Activated CD4-positive, alpha-beta memory T cell treated with anti-CD3 and anti-CD28 coated beads for 36 hours (primary cell): ENCODE data around the gene LRRC4C. TPM values are rescaled to one million over a fixed set of nuclear protein-coding genes. Genes with fewer than 3 reads are reported as not detected.

Experiments used
- CTCF ChIA-PET: fragments of 350-600 bp; sonication (Branson Sonifier 250); formaldehyde crosslinking; loops from one replicate; lab custom pipeline; 2021; ENCODE audit warnings: antibody characterized with exemption, inconsistent platforms; lab: Charles Lee
- POLR2A ChIA-PET: fragments of 350-600 bp; sonication (Branson Sonifier 250); formaldehyde crosslinking; loops from one replicate; lab custom pipeline; 2021; ENCODE audit warnings: antibody characterized with exemption; lab: Charles Lee
- DNase-seq: peaks from one replicate; pipeline ENCODE4 v3.0.0-alpha.2; 2020
- H3K27ac Mint-ChIP-seq: one replicate; pipeline ENCODE4 v1.8.0; 2021; ENCODE audit warnings: mixed read lengths
- H3K27me3 Mint-ChIP-seq: one replicate; pipeline ENCODE4 v1.8.0; 2021; ENCODE audit warnings: mixed read lengths
- H3K36me3 Mint-ChIP-seq: one replicate; pipeline ENCODE4 v1.8.0; 2021; ENCODE audit warnings: mixed read lengths
- H3K4me1 Mint-ChIP-seq: one replicate; pipeline ENCODE4 v1.8.0; 2021; ENCODE audit warnings: low read depth, mixed read lengths
- H3K4me3 Mint-ChIP-seq: one replicate; pipeline ENCODE4 v1.8.0; 2021; ENCODE audit warnings: mild to moderate bottlenecking, mixed read lengths
- H3K9me3 Mint-ChIP-seq: one replicate; pipeline ENCODE4 v1.8.0; 2021; ENCODE audit warnings: mixed read lengths
- intact Hi-C: fragments of 100-400 bp; cut with micrococcal nuclease; formaldehyde crosslinking; loops from one replicate; pipeline ENCODE4 v1.15.1; 2023
- total RNA-seq, 2 experiments: library from RNA; stranded (reverse); gene quantifications; one replicate each; pipeline ENCODE4 v1.2.3, GENCODE V29; 2021

The LRRC4C gene
- total RNA-seq, 2 experiments from 2014 or later: not detected

DNA sequence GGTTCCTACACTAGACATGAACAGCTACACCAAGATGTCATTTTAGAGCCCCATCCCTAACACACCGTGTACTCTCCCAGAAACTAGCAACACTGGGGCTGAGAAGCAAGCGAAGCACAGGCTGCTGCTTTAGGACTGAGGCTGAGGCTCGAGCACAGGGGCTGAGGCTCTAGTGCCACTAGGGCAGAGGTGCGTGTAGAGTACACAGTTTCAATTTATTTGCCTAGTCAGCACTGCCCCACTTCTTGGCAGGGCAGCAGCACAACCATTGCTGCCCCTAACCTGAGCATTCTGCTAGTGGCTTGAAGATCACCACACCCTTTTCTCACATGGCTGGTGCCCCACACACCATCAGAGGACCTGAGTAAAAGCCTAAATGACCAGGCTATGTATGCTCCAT, 713.2 kb downstream of the LRRC4C start:
- no peaks in the 10 kb centered on the region for H3K27me3 Mint-ChIP-seq
- no peaks in the 10 kb centered on the region for H3K36me3 Mint-ChIP-seq
- no peak overlapping the region for H3K4me3 Mint-ChIP-seq
- no peak overlapping the region for H3K27ac Mint-ChIP-seq
- intact Hi-C loops: no loop called here
- H3K4me1 Mint-ChIP-seq: no peaks in the 10 kb centered on the region
- POLR2A ChIA-PET: no interaction called here
- DNase-seq: no peak
- H3K9me3 Mint-ChIP-seq: peaks cover 30% of the 10 kb centered on the region
- CTCF ChIA-PET: no interaction called here

DNA sequence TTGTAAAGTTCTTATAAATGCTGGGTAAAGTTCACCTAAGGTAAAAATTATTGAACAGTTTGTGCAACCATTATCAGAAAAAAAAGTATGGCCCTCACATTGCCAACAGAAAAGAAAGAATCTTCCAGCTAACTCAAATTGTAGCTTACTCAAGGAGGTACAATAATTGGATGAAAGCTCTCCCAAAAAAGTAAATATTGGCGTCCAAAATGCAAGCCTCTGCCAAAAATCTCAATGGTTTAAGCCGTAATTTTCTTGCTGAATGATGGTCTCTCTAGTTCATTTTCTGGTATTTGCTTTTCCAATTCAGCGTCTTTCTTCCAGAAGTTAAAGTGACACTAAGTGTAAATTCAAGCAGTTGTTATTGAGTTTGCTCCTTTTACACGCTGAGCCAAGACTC, 727.3 kb downstream of the LRRC4C start:
- no peaks in the 10 kb centered on the region for H3K4me1 Mint-ChIP-seq
- no peak overlapping the region for H3K4me3 Mint-ChIP-seq
- peaks cover 46% of the 10 kb centered on the region for H3K9me3 Mint-ChIP-seq
- no peak for DNase-seq
- ChIA-PET POLR2A (no interaction called here), CTCF (no interaction called here)
- intact Hi-C loops: no loop called here
- no peak overlapping the region for H3K27ac Mint-ChIP-seq
- H3K27me3 Mint-ChIP-seq: no peaks in the 10 kb centered on the region
- no peaks in the 10 kb centered on the region for H3K36me3 Mint-ChIP-seq

DNA sequence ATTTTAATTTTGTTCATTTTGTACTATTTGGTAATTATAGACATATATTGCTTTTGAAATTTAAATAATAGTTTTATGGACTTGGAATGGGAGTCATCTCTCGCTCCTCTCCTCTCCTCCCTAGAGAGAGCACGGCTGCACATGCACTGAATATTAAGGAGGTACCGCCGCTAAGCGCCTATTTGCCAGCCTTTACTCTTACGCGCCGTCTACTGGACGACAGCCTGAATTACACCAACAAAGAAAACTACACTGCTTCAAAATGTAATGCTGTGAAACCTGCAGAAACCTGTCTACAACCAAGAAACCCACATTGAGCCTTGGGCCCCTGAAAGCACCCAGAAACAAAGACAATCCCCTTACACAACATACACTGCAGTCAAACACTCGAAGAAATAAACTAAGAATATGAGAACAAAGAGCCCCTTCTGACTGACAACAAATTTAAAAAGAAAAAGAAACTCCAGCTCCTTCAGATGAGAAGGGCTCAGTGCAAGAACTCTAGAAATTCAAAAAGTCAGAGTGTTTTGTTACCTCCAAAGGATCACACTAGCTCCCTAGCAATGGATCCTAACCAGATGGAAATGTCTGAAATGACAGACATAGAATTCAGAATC, 737.2 kb downstream of the LRRC4C start:
- CTCF ChIA-PET: no interaction called here
- H3K27me3 Mint-ChIP-seq: no peaks in the 10 kb centered on the region
- POLR2A ChIA-PET: no interaction called here
- no peaks in the 10 kb centered on the region for H3K4me1 Mint-ChIP-seq
- H3K4me3 Mint-ChIP-seq: no peak overlapping the region
- H3K36me3 Mint-ChIP-seq: no peaks in the 10 kb centered on the region
- DNase-seq: no peak
- no peak overlapping the region for H3K27ac Mint-ChIP-seq
- intact Hi-C loops: no loop called here
- peaks cover 25% of the 10 kb centered on the region for H3K9me3 Mint-ChIP-seq

DNA sequence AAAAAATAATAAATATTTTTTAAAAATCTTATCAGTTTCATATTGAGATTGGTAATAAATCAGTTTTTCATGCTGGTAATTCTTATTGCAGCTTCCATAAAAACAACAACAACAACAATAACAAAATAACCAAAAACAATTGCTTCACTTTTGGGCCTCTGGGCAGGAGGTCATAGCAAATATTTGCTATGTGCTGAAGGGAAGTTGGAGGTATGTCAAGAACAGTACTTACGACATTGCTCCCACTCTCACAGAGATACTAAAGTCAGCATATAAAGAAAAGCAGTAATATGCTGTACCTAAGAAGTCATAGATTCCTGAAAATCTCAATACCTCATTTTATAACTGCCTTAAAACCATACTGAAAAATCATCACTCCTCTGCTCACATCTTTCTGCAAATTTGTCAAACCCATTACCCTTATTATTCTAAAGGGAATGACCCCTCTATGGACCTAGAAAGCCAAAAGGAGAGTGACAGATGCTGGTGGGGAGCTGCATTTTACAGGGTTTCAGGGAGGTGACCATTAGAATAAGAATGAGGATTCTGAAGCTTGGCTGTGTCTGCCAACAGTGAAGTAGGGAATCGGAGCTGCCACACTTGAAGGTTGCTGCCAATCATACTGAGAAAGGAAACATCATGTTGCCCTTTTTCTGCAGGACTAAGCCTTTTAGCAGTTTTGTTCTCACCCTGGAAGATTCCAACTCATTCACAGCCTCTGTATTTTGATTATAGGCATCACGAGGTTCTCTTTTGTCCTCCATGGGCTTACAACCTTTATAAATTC, 742.9 kb downstream of the LRRC4C start:
- Mint-ChIP-seq H3K9me3 (peaks cover 17% of the 10 kb centered on the region), H3K27ac (no peak overlapping the region), H3K4me1 (no peaks in the 10 kb centered on the region), H3K4me3 (no peak overlapping the region), H3K36me3 (no peaks in the 10 kb centered on the region), H3K27me3 (no peaks in the 10 kb centered on the region)
- DNase-seq: no peak
- intact Hi-C loops: no loop called here
- ChIA-PET CTCF (no interaction called here), POLR2A (no interaction called here)

DNA sequence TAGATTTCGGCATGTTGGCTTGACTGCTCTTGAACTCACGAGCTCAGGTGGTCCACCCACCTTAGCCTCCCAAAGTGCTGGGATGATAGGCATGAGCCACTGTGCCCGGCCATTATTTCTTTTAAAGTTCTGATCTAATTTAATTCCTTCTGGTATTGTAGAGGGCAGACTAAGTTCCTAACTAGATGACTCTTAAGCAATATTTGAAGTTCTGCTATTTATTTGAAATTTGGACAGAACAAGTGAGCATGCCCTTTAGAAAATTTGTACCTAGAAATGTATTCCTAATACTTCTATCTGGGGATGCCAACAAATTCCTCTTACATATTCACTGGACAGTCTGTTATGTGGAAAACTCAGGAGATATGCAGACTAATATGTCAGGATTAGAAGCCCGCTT, 746.4 kb downstream of the LRRC4C start:
- DNase-seq: no peak
- H3K4me3 Mint-ChIP-seq: no peak overlapping the region
- no peaks in the 10 kb centered on the region for H3K36me3 Mint-ChIP-seq
- no peaks in the 10 kb centered on the region for H3K4me1 Mint-ChIP-seq
- no peaks in the 10 kb centered on the region for H3K27me3 Mint-ChIP-seq
- no peak overlapping the region for H3K27ac Mint-ChIP-seq
- peaks cover 31% of the 10 kb centered on the region for H3K9me3 Mint-ChIP-seq
- intact Hi-C loops: no loop called here
- ChIA-PET POLR2A (no interaction called here), CTCF (no interaction called here)

DNA sequence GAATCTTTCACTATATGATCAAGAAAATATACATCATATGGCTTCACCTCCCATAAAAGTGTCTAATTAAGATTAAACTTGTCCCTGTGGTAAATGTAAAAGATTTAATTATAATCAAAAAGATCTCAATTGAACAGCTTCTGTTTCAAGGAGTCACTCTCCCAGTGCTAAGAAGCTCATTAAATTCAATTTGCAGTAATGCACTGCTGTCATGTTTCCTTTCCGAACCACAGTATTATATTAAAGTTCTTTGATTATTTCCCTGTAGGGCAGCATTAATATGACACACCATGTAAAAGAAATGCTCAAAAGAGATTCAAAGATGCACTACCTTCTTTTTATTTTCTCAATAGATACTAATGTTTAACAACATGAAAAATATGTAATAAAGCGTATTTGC, 758.4 kb downstream of the LRRC4C start:
- H3K4me3 Mint-ChIP-seq: no peak overlapping the region
- DNase-seq: no peak
- no peaks in the 10 kb centered on the region for H3K27me3 Mint-ChIP-seq
- ChIA-PET POLR2A (no interaction called here), CTCF (no interaction called here)
- no peaks in the 10 kb centered on the region for H3K36me3 Mint-ChIP-seq
- H3K27ac Mint-ChIP-seq: no peak overlapping the region
- peaks cover 18% of the 10 kb centered on the region for H3K9me3 Mint-ChIP-seq
- intact Hi-C loops: no loop called here
- H3K4me1 Mint-ChIP-seq: no peaks in the 10 kb centered on the region

DNA sequence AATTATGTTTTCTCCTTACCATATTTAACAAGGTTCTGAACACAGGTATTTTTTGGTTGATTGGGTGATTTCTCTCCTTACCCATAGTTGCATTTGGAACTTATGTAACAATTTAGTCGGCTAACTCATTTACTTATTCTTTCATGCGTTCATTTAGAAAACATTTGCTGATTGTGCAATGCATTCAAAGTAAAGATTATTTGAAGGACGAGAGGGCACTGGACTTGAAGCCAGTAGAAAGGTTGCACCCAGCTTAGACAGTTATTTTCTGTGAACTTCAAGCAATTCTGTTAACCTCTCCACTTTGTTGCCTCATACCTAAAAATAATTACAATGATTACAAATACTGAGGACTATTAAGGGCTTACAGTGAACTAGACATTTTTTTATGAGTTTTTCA, 769.6 kb downstream of the LRRC4C start:
- no peaks in the 10 kb centered on the region for H3K4me1 Mint-ChIP-seq
- intact Hi-C loops: no loop called here
- H3K36me3 Mint-ChIP-seq: no peaks in the 10 kb centered on the region

DNA sequence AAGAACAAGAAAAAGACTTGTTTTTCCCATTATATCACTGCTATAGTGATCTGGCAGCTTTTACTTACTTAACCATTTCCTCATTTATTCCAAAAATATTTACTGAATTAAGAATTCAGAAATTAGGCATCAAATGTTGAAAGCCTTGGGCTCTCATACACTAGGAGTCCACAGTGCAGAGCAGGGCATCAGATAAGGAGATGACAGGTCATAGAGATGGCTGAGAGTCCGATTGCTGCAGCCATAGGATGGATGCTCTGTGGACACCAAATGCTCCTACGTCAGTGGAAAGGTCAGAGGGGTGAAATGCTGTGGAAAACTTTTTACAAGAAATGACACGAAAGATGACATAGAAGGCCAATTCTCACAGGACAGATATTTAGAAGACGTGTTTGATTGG, 771.1 kb downstream of the LRRC4C start:
- no peak for DNase-seq
- Mint-ChIP-seq H3K36me3 (no peaks in the 10 kb centered on the region), H3K9me3 (peaks cover 18% of the 10 kb centered on the region), H3K27me3 (no peaks in the 10 kb centered on the region), H3K27ac (no peak overlapping the region), H3K4me1 (no peaks in the 10 kb centered on the region), H3K4me3 (no peak overlapping the region)
- ChIA-PET CTCF (no interaction called here), POLR2A (no interaction called here)
- intact Hi-C loops: no loop called here

More for the DNA sequence above, 769.6 kb downstream of the LRRC4C start:
- Mint-ChIP-seq H3K4me3 (no peak overlapping the region), H3K27ac (no peak overlapping the region), H3K9me3 (peaks cover 18% of the 10 kb centered on the region), H3K27me3 (no peaks in the 10 kb centered on the region)
- ChIA-PET CTCF (no interaction called here), POLR2A (no interaction called here)
- DNase-seq: no peak

DNA sequence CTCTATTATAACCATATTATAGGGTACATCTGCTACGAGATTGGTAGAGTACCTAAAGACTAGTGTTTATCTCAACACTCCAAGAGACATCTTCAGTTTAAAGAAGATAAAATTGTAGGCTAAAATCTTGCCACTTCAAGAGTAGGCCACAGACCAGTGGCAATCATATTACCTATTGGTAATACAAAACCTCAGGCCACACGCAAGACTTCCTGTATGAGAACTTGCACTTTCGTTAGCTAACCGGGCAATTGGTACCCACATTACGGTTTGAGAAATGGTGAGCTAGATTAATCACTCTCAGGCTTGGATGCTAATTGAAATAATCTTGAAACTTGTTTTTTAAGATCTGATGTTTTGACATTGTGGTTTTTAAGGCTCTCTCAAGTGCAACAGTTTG, 772.7 kb downstream of the LRRC4C start:
- intact Hi-C loops: no loop called here

DNA sequence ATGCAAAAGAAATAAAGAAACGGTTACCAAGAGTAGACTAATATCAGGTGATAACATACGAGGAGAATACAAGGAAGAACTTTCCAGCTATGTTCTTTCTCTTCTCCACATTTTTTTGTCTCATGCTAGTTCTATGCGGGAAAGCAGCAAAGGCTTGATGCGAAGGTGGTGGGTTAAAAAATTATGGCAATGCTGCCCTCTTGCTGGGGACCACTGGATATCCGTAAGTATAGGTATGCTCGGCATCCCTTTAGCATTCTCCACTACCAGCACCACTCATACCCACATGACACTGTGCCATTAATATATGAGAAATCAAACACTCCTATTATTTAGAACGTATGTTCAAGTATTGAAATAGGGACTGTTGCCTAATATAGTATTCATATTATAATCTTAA, 776.4 kb downstream of the LRRC4C start:
- Mint-ChIP-seq H3K36me3 (no peaks in the 10 kb centered on the region), H3K27ac (no peak overlapping the region), H3K4me3 (no peak overlapping the region), H3K4me1 (no peaks in the 10 kb centered on the region), H3K27me3 (no peaks in the 10 kb centered on the region), H3K9me3 (peaks cover 30% of the 10 kb centered on the region)
- POLR2A ChIA-PET: no interaction called here
- CTCF ChIA-PET: no interaction called here
- intact Hi-C loops: no loop called here
- no peak for DNase-seq

More for the DNA sequence above, 772.7 kb downstream of the LRRC4C start:
- Mint-ChIP-seq H3K4me1 (no peaks in the 10 kb centered on the region), H3K4me3 (no peak overlapping the region), H3K9me3 (peaks cover 19% of the 10 kb centered on the region), H3K27me3 (no peaks in the 10 kb centered on the region), H3K27ac (no peak overlapping the region), H3K36me3 (no peaks in the 10 kb centered on the region)
- ChIA-PET CTCF (no interaction called here), POLR2A (no interaction called here)
- no peak for DNase-seq

DNA sequence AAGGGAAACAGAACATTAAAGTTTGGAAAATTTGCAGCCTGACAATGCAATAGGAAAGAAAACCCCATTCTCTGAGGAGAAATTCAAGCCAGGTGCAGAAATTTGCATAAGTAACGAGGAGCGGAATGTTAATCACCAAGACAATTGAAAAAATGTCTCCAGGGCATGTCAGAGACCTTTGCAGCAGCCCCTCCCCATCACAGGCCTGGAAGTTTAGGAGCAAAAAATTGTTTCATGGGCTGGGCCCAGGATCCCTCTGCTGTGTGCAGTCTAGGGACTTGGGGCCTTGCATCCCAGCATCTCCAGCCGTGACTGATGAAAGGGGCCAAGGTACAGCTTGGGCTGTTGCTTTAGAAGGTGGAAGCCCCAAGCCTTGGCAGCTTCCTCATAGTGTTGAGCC, 780.2 kb downstream of the LRRC4C start:
- CTCF ChIA-PET: no interaction called here
- Mint-ChIP-seq H3K36me3 (no peaks in the 10 kb centered on the region), H3K4me1 (no peaks in the 10 kb centered on the region), H3K4me3 (no peak overlapping the region), H3K9me3 (peaks cover 33% of the 10 kb centered on the region), H3K27me3 (no peaks in the 10 kb centered on the region), H3K27ac (no peak overlapping the region)
- POLR2A ChIA-PET: no interaction called here
- intact Hi-C loops: no loop called here
- DNase-seq: no peak

DNA sequence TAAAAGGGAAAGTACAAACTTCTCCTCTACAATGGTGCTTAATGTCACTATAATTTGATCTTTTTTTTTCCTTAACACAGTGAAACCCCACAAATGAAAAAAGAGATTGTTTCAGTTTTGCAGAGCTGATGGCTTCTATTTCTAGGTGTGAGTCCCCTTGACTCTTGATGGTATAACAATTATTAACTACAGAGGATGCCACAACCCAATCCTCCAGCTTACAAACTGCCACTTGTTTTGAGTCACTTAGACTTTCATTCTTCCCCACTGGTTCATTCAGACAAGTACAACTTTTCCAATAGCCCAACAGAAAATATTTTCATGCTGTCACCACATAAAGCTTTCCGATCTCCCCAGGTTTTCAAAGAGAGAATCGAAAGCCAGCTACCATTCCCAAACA, 812.2 kb downstream of the LRRC4C start:
- Mint-ChIP-seq H3K9me3 (peaks cover 54% of the 10 kb centered on the region), H3K4me1 (no peaks in the 10 kb centered on the region), H3K27me3 (no peaks in the 10 kb centered on the region), H3K4me3 (no peak overlapping the region), H3K36me3 (no peaks in the 10 kb centered on the region), H3K27ac (no peak overlapping the region)
- intact Hi-C loops: no loop called here
- ChIA-PET POLR2A (no interaction called here), CTCF (no interaction called here)
- DNase-seq: no peak

DNA sequence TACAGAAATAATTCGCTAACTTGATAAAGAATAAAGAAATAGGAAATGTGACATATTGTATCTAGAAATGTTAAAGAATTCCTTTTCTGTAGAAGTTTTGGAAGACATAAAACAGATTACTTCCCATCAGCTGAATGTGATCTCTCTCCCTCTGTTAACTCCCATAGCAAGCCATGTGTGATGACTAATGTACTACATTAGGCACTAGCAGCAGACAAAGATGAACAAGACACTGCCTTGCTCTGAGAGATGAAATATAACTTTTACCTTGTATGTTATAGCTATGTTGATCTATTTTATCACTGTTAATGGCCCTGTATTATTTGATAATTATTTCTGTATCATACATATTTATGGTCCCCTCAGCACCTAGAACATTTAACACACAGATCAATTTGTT, 817.2 kb downstream of the LRRC4C start:
- intact Hi-C loops: no loop called here
- CTCF ChIA-PET: no interaction called here
- no peaks in the 10 kb centered on the region for H3K36me3 Mint-ChIP-seq
- H3K4me3 Mint-ChIP-seq: no peak overlapping the region
- H3K9me3 Mint-ChIP-seq: peaks cover 30% of the 10 kb centered on the region
- POLR2A ChIA-PET: no interaction called here
- no peak for DNase-seq
- H3K4me1 Mint-ChIP-seq: no peaks in the 10 kb centered on the region
- no peak overlapping the region for H3K27ac Mint-ChIP-seq
- H3K27me3 Mint-ChIP-seq: no peaks in the 10 kb centered on the region
